Activated naive CD8-positive, alpha-beta T cell treated with anti-CD3 and anti-CD28 coated beads, Interleukin-2, amount 50 U/mL, for 24 hours (primary cell): Measurements from ENCODE around the gene CHD6.

Experiments used
- ATAC-seq: fragments of 150-1000 bp; cut with Tn5 transposase; one replicate; pipeline ENCODE4 v1.10.0; 2021
- DNase-seq: peaks from one replicate; pipeline ENCODE4 v3.0.0; 2021
- H3K27ac Mint-ChIP-seq: one replicate; pipeline ENCODE4 v1.8.0; 2021; ENCODE audit warnings: mild to moderate bottlenecking, mixed read lengths
- H3K27me3 Mint-ChIP-seq: one replicate; pipeline ENCODE4 v1.8.0; 2021; ENCODE audit warnings: mixed read lengths
- H3K36me3 Mint-ChIP-seq: one replicate; pipeline ENCODE4 v1.8.0; 2021; ENCODE audit warnings: low read depth, mixed read lengths
- H3K4me1 Mint-ChIP-seq: one replicate; pipeline ENCODE4 v1.8.0; 2021; ENCODE audit warnings: mixed read lengths
- H3K4me3 Mint-ChIP-seq: one replicate; pipeline ENCODE4 v1.8.0; 2021; ENCODE audit warnings: mild to moderate bottlenecking, moderate library complexity, mixed read lengths
- H3K9me3 Mint-ChIP-seq: one replicate; pipeline ENCODE4 v1.8.0; 2021; ENCODE audit warnings: mixed read lengths

CHD6 gene

DNA sequence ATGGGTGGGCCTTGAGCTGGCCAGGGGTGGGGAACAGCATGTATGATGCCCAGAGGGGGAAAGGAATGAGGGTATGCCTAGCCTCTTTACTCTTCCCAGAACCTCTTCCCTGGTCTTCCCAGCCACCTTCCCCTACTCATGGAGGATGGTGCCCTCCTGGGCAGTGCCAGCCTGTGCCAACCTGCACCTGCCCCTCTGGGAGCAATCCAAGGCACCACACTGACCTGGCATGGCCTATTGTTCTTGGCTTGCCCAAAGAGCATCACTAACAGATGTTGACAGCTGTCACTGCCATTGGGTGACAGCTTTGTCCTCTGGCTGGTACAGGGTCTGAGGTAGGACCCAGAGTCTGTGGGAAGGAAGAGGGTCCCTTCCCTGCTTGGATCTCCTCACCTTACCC is 264.6 kb downstream of the CHD6 start:
- no peak overlapping the region for H3K4me3 Mint-ChIP-seq
- no peaks in the 10 kb centered on the region for H3K36me3 Mint-ChIP-seq
- DNase-seq (no peak), ATAC-seq (no peak)
- H3K4me1 Mint-ChIP-seq = no peaks in the 10 kb centered on the region
- no peaks in the 10 kb centered on the region for H3K27me3 Mint-ChIP-seq
- no peak overlapping the region for H3K27ac Mint-ChIP-seq
- no peaks in the 10 kb centered on the region for H3K9me3 Mint-ChIP-seq

DNA sequence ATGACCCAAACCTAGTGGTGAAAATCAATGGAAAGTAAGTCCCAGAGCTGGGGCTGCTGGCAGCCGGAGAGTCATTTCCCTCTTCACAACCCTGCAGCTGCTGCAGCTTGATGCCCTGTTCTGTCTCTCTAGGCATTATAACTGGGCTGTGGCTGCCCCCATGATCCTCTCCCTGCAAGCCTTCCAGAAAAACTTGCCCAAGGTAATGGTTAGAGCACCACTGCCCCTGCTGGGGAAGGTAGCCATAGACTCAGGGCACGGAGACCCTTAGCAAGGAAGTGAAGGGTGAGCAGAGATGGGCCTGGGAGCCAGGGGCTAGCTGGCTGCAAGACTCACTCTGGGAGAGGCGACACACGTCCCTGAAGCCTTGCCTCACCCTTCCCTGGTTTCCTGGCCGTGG is 265.5 kb downstream of the CHD6 start:
- H3K4me1 Mint-ChIP-seq = no peaks in the 10 kb centered on the region
- ATAC-seq (no peak), DNase-seq (no peak)
- no peaks in the 10 kb centered on the region for H3K9me3 Mint-ChIP-seq
- H3K36me3 Mint-ChIP-seq = no peaks in the 10 kb centered on the region
- H3K27ac Mint-ChIP-seq = no peak overlapping the region
- H3K27me3 Mint-ChIP-seq = no peaks in the 10 kb centered on the region
- H3K4me3 Mint-ChIP-seq = no peak overlapping the region

- no peak for DNase-seq
Observed at GRCh38 chr20:41352106-41352505, 266.1 kb downstream of the CHD6 start.

More at GRCh38 chr20:41352106-41352505, 266.1 kb downstream of the CHD6 start:
- Mint-ChIP-seq H3K4me3 (no peak overlapping the region), H3K4me1 (no peaks in the 10 kb centered on the region), H3K27me3 (no peaks in the 10 kb centered on the region), H3K27ac (no peak overlapping the region), H3K36me3 (no peaks in the 10 kb centered on the region), H3K9me3 (no peaks in the 10 kb centered on the region)
- ATAC-seq = no peak
